PC-3 (cell line): ENCODE measurements around the gene ANXA7.

Experiments used
- CTCF ChIP-seq: fragments of 300-600 bp; sonication (generic); conservative IDR thresholded peaks from 2 replicates; pipeline ENCODE4 v1.5.1; 2017; ENCODE audit warnings: antibody characterized with exemption, low read depth, mild to moderate bottlenecking, low read length
- EZH2 ChIP-seq: fragments of 300-600 bp; sonication (generic); IDR thresholded peaks from one replicate; pipeline ENCODE4 v1.6.1; 2017; ENCODE audit warnings: antibody characterized with exemption, mild to moderate bottlenecking, low read length; ENCODE audit not compliant: unreplicated experiment
- EZH2phosphoT487 ChIP-seq: fragments of 300-600 bp; sonication (generic); IDR thresholded peaks from 2 replicates; pipeline ENCODE4 v1.6.1; 2018; ENCODE audit warnings: mild to moderate bottlenecking, antibody characterized with exemption, low read length, borderline replicate concordance

- TF ChIP-seq CTCF (peak; percentile 48), EZH2 (no peak), EZH2phosphoT487 (no peak)
Measured at GRCh38 chr10:73414230-73414945, 530 bp upstream of the ANXA7 start.
